OCI-LY7 (cell line): ENCODE results near the gene GOLPH3. TPM values are rescaled to one million over a fixed set of nuclear protein-coding genes. Genes with fewer than 3 reads are reported as not detected.
"Not testable (repeated sequence)": the region's sequence is repeated elsewhere in the genome, so short reads cannot be mapped to it uniquely, and the experiment has no call there.

Source experiments
- BruUV-seq: library from RNA; stranded (reverse); fragments of 400-500 nt; replicated peaks from 2 replicates; lab custom pipeline; 2021; lab: Mats Ljungman, UMichigan
- CTCF ChIA-PET: fragments of 300-600 bp; sonication (Branson Sonifier 250); formaldehyde crosslinking; loops from one replicate; lab custom pipeline; 2022; ENCODE audit warnings: antibody characterized with exemption; ENCODE audit not compliant: unreplicated experiment; lab: Charles Lee
- POLR2A ChIA-PET: fragments of 300-600 bp; sonication (Branson Sonifier 250); formaldehyde crosslinking; loops from one replicate; lab custom pipeline; 2022; ENCODE audit warnings: antibody characterized with exemption; lab: Charles Lee
- DNase-seq: peaks from one replicate; pipeline ENCODE4 v3.0.0-alpha.2; 2015; ENCODE audit warnings: low spot score
- H2AFZ ChIP-seq: fragments of 200-600 bp; sonication (generic), shearing (Covaris generic); 2 replicates; pipeline ENCODE4 v1.6.1; 2014; ENCODE audit warnings: mild to moderate bottlenecking, antibody characterized with exemption, low read length, moderate library complexity
- H3K27ac ChIP-seq: fragments of 200-600 bp; sonication (generic); 2 replicates; pipeline ENCODE4 v1.5.1; 2014; ENCODE audit warnings: mixed run types, low read depth, mild to moderate bottlenecking, moderate library complexity, low read length, inconsistent platforms; ENCODE audit not compliant: poor library complexity, severe bottlenecking
- H3K36me3 ChIP-seq: fragments of 200-600 bp; sonication (generic); 2 replicates; pipeline ENCODE4 v1.6.1; 2014; ENCODE audit warnings: mild to moderate bottlenecking, antibody characterized with exemption, low read length, moderate library complexity, mixed read lengths; ENCODE audit not compliant: insufficient read depth
- H3K4me1 ChIP-seq: fragments of 200-600 bp; sonication (generic); 2 replicates; pipeline ENCODE4 v1.5.1; 2014; ENCODE audit warnings: mild to moderate bottlenecking, low read length; ENCODE audit not compliant: insufficient read depth, poor library complexity, severe bottlenecking
- H3K4me2 ChIP-seq: fragments of 200-600 bp; sonication (generic); 2 replicates; pipeline ENCODE4 v1.6.1; 2014; ENCODE audit warnings: mild to moderate bottlenecking, low read length
- H3K4me3 ChIP-seq: fragments of 200-600 bp; sonication (generic); 2 replicates; pipeline ENCODE4 v1.5.1; 2014; ENCODE audit warnings: mild to moderate bottlenecking, low read depth, low read length; ENCODE audit not compliant: poor library complexity, severe bottlenecking
- H3K79me2 ChIP-seq: fragments of 200-600 bp; sonication (generic); 2 replicates; pipeline ENCODE4 v1.6.1; 2016; ENCODE audit warnings: low read depth, mild to moderate bottlenecking, low read length, moderate library complexity, mixed read lengths; ENCODE audit not compliant: insufficient read depth
- H3K9me2 ChIP-seq: fragments of 200-600 bp; sonication (generic); 2 replicates; pipeline ENCODE4 v1.6.1; 2016; ENCODE audit warnings: mild to moderate bottlenecking, low read length, mixed read lengths; ENCODE audit not compliant: insufficient read depth
- H3K9me3 ChIP-seq: fragments of 200-600 bp; sonication (generic); 2 replicates; pipeline ENCODE4 v1.6.1; 2014; ENCODE audit warnings: mild to moderate bottlenecking, mixed run types, low read length, mixed read lengths
- H4K20me1 ChIP-seq: fragments of 200-600 bp; sonication (generic); 2 replicates; pipeline ENCODE4 v1.6.1; 2014; ENCODE audit warnings: mild to moderate bottlenecking, antibody characterized with exemption, low read length, moderate library complexity, mixed read lengths; ENCODE audit not compliant: insufficient read depth
- EZH2phosphoT487 ChIP-seq: fragments of 200-600 bp; sonication (generic); IDR thresholded peaks from 2 replicates; pipeline ENCODE4 v1.6.1; 2018; ENCODE audit warnings: low read depth, borderline replicate concordance, mild to moderate bottlenecking, mixed run types, antibody characterized with exemption, low read length, moderate library complexity, mixed read lengths
- intact Hi-C: fragments of 100-400 bp; cut with micrococcal nuclease; formaldehyde crosslinking; loops from one replicate; pipeline ENCODE4 v1.10.0; 2022; ENCODE audit not compliant: unreplicated experiment
- total RNA-seq, 2 experiments: library from RNA; depleted of rRNA in 1 of 2; stranded (reverse); fragments of >200 nt in 1 of 2; shearing (Covaris generic) in 1 of 2; gene quantifications; 2 replicates each; pipeline ENCODE4 v1.2.3, GENCODE V29; 2014 to 2022
- TF ChIP-seq, protein P1 (sequence below): fragments of 200-600 bp; sonication (generic); conservative IDR thresholded peaks from 2 replicates; pipeline ENCODE4 v1.5.1; 2014; ENCODE audit warnings: mild to moderate bottlenecking, antibody characterized with exemption, low read length, moderate library complexity, mixed read lengths

The GOLPH3 gene
- total RNA-seq, 2 experiments from 2014 or later = 35.9 to 53.8 TPM

DNA sequence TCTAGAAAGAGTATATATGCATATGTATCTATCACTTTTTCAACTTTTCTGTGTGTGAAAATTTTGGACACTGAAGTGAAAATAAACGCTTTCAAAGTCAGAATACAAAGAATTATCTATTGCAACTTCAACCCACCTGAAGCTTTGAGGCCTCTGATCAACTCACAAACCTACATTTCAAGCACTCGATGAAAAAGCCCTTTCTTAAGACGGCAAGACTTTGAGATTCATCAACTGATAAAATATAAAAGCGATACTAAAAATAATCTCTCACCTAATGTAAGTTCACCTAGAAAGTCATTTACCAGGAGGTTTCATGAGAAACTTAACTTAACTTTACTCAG is 1.2 kb downstream of the GOLPH3 start:
- no peak overlapping the region; the same call in 1 of the 2 replicates for H2AFZ ChIP-seq

DNA sequence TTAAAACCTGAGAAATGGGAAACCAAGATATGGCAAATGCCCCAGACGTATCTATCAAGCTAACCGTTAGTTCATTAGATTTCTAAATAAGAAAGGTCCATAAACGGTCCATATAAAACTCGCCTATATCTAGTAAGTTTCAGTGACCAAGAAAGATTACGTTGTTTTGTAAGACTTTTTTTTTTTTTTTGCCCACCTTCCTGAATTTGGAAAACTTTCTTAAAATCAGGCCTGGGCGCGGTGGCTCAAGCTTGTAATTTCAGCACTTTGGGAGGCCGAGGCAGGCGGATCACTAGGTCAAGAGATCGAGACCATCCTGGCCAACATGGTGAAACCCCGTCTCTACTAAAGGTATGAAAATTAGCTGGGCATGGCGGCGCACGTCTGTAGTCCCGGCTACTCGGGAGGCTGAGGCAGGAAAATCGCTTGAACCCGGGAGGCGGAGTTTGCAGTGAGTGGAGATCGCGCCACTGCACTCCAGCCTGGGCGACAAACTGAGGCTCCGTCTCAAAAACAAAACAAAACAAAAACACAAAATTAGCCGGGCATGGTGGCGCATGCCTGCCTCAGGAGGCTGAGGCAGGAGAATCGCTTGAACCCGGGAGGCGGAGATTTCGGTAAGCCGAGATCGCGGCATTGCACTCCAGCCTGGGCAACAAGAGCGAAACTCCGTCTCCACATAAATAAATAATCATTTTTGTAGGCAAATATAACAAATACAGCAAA is 1.8 kb downstream of the GOLPH3 start:
- DNase-seq = peak; percentile 34
- Histone ChIP-seq H3K36me3 (peaks cover 47% of the 10 kb centered on the region), H3K4me3 (peak overlapping the region; percentile 93), H3K4me2 (peak overlapping the region; percentile 88), H3K4me1 (peaks cover 27% of the 10 kb centered on the region), H3K79me2 (peaks cover 64% of the 10 kb centered on the region), H3K27ac (peak overlapping the region; percentile 75)
- not testable (repeated sequence) for H4K20me1 ChIP-seq, H3K9me2 ChIP-seq, H3K9me3 ChIP-seq, H2AFZ ChIP-seq
- intact Hi-C loops = loop anchor here (1.0 to 5.0 kb wide), 4 partner anchors 45 to 415 kb away; partner anchors contain the start of genes MTMR12, SUB1 and ZFR
- CTCF ChIA-PET = interaction anchor here (1.4 kb wide), 1 partner anchor 18 kb away, joined by 3 read pairs; no protein-coding TSS in a partner anchor
- POLR2A ChIA-PET = interaction anchor here (0.7 kb wide), 1 partner anchor 61 kb away, joined by 8 read pairs; no protein-coding TSS in a partner anchor
- BruUV-seq = TSS peak; percentile 46

More for the DNA sequence above, 1.2 kb downstream of the GOLPH3 start:
- no TSS peak for BruUV-seq
- peak overlapping the region; percentile 75 for H3K27ac ChIP-seq
- TF ChIP-seq, protein P1, sequence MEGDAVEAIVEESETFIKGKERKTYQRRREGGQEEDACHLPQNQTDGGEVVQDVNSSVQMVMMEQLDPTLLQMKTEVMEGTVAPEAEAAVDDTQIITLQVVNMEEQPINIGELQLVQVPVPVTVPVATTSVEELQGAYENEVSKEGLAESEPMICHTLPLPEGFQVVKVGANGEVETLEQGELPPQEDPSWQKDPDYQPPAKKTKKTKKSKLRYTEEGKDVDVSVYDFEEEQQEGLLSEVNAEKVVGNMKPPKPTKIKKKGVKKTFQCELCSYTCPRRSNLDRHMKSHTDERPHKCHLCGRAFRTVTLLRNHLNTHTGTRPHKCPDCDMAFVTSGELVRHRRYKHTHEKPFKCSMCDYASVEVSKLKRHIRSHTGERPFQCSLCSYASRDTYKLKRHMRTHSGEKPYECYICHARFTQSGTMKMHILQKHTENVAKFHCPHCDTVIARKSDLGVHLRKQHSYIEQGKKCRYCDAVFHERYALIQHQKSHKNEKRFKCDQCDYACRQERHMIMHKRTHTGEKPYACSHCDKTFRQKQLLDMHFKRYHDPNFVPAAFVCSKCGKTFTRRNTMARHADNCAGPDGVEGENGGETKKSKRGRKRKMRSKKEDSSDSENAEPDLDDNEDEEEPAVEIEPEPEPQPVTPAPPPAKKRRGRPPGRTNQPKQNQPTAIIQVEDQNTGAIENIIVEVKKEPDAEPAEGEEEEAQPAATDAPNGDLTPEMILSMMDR = no peak
- no peak for TF ChIP-seq EZH2phosphoT487
- no peaks in the 10 kb centered on the region for H3K9me2 ChIP-seq
- 0 out of 2 replicates have a peak, but pooled peaks cover under 1% of the 10 kb centered on the region for H3K9me3 ChIP-seq
- ChIA-PET POLR2A (interaction anchor here (0.8 to 1.7 kb wide), 3 partner anchors 9 to 156 kb away, joined by 3 to 7 read pairs (median 4); no protein-coding TSS in a partner anchor), CTCF (interaction anchor here (0.9 kb wide), 1 partner anchor 38 kb away, joined by 3 read pairs; no protein-coding TSS in a partner anchor)
- H3K4me2 ChIP-seq = peak overlapping the region; percentile 88
- intact Hi-C loops = loop anchor here (1.0 to 5.0 kb wide), 4 partner anchors 44 to 414 kb away; partner anchors contain the start of genes MTMR12, SUB1 and ZFR
- DNase-seq = peak; percentile 22
- peaks cover 58% of the 10 kb centered on the region for H3K79me2 ChIP-seq
- H4K20me1 ChIP-seq = 0 out of 2 replicates have a peak, but pooled peaks cover 6% of the 10 kb centered on the region
- peak overlapping the region; percentile 93 for H3K4me3 ChIP-seq
- H3K36me3 ChIP-seq = peaks cover 42% of the 10 kb centered on the region
- H3K4me1 ChIP-seq = peaks cover 27% of the 10 kb centered on the region

DNA sequence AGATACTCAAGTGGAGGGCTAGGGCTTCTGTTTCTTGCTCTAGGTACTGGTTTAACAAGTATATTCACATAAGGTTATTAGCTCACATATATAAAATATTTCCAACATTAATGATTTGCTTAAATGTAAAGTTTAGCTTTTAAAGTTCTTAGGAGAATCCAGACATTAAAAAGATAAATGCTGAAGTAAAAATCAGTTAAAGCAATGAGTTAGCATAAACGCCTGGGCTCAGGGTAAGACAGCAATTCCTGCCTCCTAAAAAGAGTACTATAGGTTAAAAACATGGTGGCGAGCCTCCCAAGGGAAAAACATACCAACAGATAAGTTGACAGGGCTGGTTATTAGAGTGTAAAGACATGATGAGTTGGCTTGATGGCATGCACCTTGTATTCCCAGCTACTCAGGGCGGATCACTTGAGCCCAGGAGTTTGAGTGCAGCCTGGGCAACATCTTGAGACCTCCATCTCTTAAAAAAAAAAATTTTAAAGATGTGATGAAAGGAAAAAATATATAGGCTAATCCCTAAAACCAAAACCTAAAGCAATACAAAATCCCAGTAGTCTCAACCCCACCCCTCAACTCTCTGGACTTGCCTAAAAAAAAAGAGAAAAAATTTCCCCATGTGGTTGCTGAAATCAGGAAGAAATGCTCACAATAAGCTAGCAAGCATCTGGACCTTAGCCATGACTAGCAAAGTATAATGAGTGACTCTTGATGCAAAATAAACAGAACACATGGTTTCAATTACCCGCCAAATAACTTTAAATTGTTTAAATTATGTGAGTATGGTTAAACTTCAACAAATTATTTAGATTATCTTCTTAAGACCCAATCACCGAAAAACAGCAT is 3.6 kb downstream of the GOLPH3 start:
- peaks cover 33% of the 10 kb centered on the region for H3K4me1 ChIP-seq
- H2AFZ ChIP-seq = no peak overlapping the region
- H3K9me2 ChIP-seq = no peaks in the 10 kb centered on the region
- peaks cover 82% of the 10 kb centered on the region for H3K79me2 ChIP-seq
- ChIA-PET POLR2A (interaction anchor here (0.5 to 1.1 kb wide), 5 partner anchors 11 to 244 kb away, joined by 3 to 5 read pairs (median 3); no protein-coding TSS in a partner anchor), CTCF (interaction anchor here (0.5 to 1.4 kb wide), 2 partner anchors 16 to 128 kb away, joined by 3 read pairs; no protein-coding TSS in a partner anchor)
- TF ChIP-seq, protein P1 = no peak
- TF ChIP-seq EZH2phosphoT487 = no peak
- H3K4me3 ChIP-seq = no peak overlapping the region
- H3K27ac ChIP-seq = no peak overlapping the region
- BruUV-seq = no TSS peak
- H3K9me3 ChIP-seq = peaks cover 6% of the 10 kb centered on the region; the same call in 1 of the 2 replicates
- peak overlapping the region; percentile 88; the same call in 1 of the 2 replicates for H3K4me2 ChIP-seq
- 0 out of 2 replicates have a peak, but pooled peaks cover 6% of the 10 kb centered on the region for H4K20me1 ChIP-seq
- DNase-seq = no peak
- H3K36me3 ChIP-seq = peaks cover 65% of the 10 kb centered on the region
- intact Hi-C loops = loop anchor here (5.0 kb wide), 2 partner anchors 47 to 417 kb away; partner anchors contain the start of gene SUB1
